K562 (cell line): ENCODE measurements around the gene RHBG. TPM values are rescaled to one million over a fixed set of nuclear protein-coding genes. Genes with fewer than 3 reads are reported as not detected.
A peak's percentile ranks its signal among the peaks of the same experiment; 100 is the strongest.

ENCODE experiments used
- BRCA1 ChIP-seq, 2 experiments: fragments of 450-650 bp in 1 of 2; sonication (generic) in 1 of 2; formaldehyde crosslinking in 1 of 2; IDR thresholded peaks; 2 replicates each; pipeline versions ENCODE4 v1.5.0 to v1.6.1; 2017 to 2020; ENCODE audit warnings: mild to moderate bottlenecking in 1 of 2, missing genetic modification reagents in 1 of 2
- CEBPG ChIP-seq, 3 experiments: fragments of 200-800 bp in 1 of 3; sonication (Bioruptor generic) in 1 of 3; sonication (generic) in 1 of 3; formaldehyde crosslinking in 1 of 3; IDR thresholded peaks in 2 of 3; conservative IDR thresholded peaks in 1 of 3; 2 replicates each; pipeline versions ENCODE4 v1.6.1 to v1.8.0; 2016 to 2022; ENCODE audit warnings: missing compliant biosample characterization in 2 of 3, missing genetic modification characterization in 2 of 3, mild to moderate bottlenecking in 1 of 3, missing genetic modification reagents in 1 of 3
- DACH1 ChIP-seq: fragments of 450-650 bp; IDR thresholded peaks from 2 replicates; pipeline ENCODE4 v1.6.1; 2018; ENCODE audit not compliant: partially characterized antibody
- DMBX1 ChIP-seq: fragments of 250-450 bp; sonication (Bioruptor Pico); IDR thresholded peaks from 2 replicates; pipeline ENCODE4 v1.8.0; 2022; ENCODE audit warnings: inconsistent platforms, mild to moderate bottlenecking, moderate library complexity, borderline replicate concordance
- HMG20A ChIP-seq: fragments of 450-650 bp; formaldehyde crosslinking; conservative IDR thresholded peaks from 2 replicates; pipeline ENCODE4 v1.4.0; 2020; ENCODE audit warnings: mild to moderate bottlenecking, mixed read lengths
- MEIS2 ChIP-seq: fragments of 450-650 bp; IDR thresholded peaks from 2 replicates; pipeline ENCODE4 v1.6.1; 2014; ENCODE audit warnings: mild to moderate bottlenecking; ENCODE audit not compliant: partially characterized antibody
- NCOA1 ChIP-seq: fragments of 450-650 bp; IDR thresholded peaks from 2 replicates; pipeline ENCODE4 v1.6.1; 2016; ENCODE audit warnings: low read depth
- SAP30 ChIP-seq: fragments of 200-600 bp; sonication (generic); IDR thresholded peaks from 2 replicates; pipeline ENCODE4 v1.6.1; 2012; ENCODE audit warnings: borderline replicate concordance, low read depth, mild to moderate bottlenecking, moderate library complexity, low read length, control low read depth, inconsistent platforms; ENCODE audit not compliant: insufficient read depth, poor library complexity, severe bottlenecking
- SIX5 ChIP-seq, 2 experiments: IDR thresholded peaks; 2 replicates each; pipeline ENCODE4 v1.6.1; 2011; ENCODE audit warnings: low read length in 2 of 2, borderline replicate concordance in 1 of 2, low read depth in 1 of 2, mild to moderate bottlenecking in 1 of 2, moderate library complexity in 1 of 2; ENCODE audit not compliant: insufficient read depth in 1 of 2
- TRIM25 ChIP-seq: fragments of 450-650 bp; IDR thresholded peaks from 2 replicates; pipeline ENCODE4 v1.7.0; 2016; ENCODE audit warnings: borderline replicate concordance
- ZC3H4 ChIP-seq: sonication (generic); formaldehyde crosslinking; IDR thresholded peaks from 2 replicates; pipeline ENCODE4 v1.9.0; 2021; ENCODE audit warnings: missing genetic modification reagents, borderline replicate concordance
- ZNF184 ChIP-seq: sonication (generic); formaldehyde crosslinking; IDR thresholded peaks from 2 replicates; pipeline ENCODE4 v1.5.0; 2020; ENCODE audit warnings: missing genetic modification reagents
- ZNF766 ChIP-seq: fragments of 200-800 bp; sonication (Bioruptor generic); conservative IDR thresholded peaks from 2 replicates; pipeline ENCODE4 v1.6.1; 2016; ENCODE audit warnings: missing genetic modification characterization, missing compliant biosample characterization
- polyA plus RNA-seq, 8 experiments: library from polyadenylated mRNA; depleted of rRNA in 4 of 8; stranded (reverse) in 5 of 8; unstranded in 3 of 8; fragments of >200 nt; fragmentation: Nextera tagmentation in 2 of 8; fragmentation: Illumina TruSeq in 1 of 8; extraction: Ambion mirVana in 2 of 8; extraction: Trizol in 1 of 8; gene quantifications; 2 replicates each; pipeline versions ENCODE4 v1.2.1 to v1.2.3, GENCODE V29; 2011 to 2014; ENCODE audit warnings: inconsistent platforms in 1 of 8, missing spikeins in 1 of 8
- total RNA-seq, 7 experiments: library from RNA; depleted of rRNA in 6 of 7; stranded (reverse); fragments of >200 nt in 6 of 7; fragmentation: Illumina TruSeq in 2 of 7; extraction: Trizol in 2 of 7; gene quantifications; 2 replicates each; pipeline versions ENCODE4 v1.2.1 to v1.2.3, GENCODE V29; 2011 to 2021; ENCODE audit warnings: low replicate concordance in 1 of 7

RHBG gene
- total and polyA plus RNA-seq, 9 of the 15 experiments (the other 6 are each of a cell fraction or from before 2014, with no cell fraction given) = not detected

DNA sequence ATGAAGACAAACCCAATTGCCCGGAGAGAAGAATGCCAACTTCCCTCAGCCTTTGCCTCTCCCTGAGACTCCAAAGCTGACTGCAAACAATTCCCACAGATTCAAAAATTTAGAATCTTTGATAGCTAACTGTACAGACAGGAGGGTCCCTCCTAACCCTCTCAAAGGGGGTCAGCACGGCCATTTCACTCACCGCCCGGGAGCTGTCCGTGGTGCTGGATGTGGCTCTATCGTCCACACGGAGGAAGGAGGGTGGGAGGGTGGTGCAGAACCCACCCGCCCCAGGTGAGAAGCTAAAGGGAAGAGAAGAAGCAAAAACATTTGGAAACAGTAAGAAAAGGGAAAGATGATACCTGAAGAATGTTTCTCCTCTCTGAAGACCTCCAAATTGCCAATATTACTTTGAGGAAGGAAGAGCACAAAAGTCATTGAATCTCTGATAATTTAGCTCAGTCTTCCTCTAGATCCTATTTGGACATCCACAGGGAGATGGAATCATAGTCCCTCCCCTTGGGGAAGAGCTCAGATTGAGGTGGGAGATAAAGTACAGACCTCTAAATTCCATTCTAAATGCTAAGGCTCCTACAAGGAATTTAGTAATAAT lies 45.6 kb downstream of the RHBG start (continued):
- 0 out of 2 replicates have a peak, but pooled peaks have one; percentile 31 for TF ChIP-seq ZNF766 (CRISPR knock-in tag)
- no peak for TF ChIP-seq DACH1
- no peak for TF ChIP-seq SIX5 (IDR thresholded peaks at IDR 0.05; ENCODE audit: borderline replicate concordance in 1 of 2, insufficient read depth in 1 of 2, low read depth in 1 of 2, low read length in 2 of 2)
- no peak for TF ChIP-seq BRCA1 (IDR thresholded peaks at IDR 0.05)
- no peak for TF ChIP-seq BRCA1 (CRISPR knock-in tag; IDR thresholded peaks at IDR 0.05)
- TF ChIP-seq ZNF184 = no peak
- TF ChIP-seq TRIM25 = no peak
- TF ChIP-seq ZC3H4 (CRISPR knock-in tag) = no peak
- TF ChIP-seq SAP30 = no peak
- TF ChIP-seq DMBX1 = peak; percentile 31; the same call in 1 of the 2 replicates
- TF ChIP-seq CEBPG (CRISPR knock-in tag; IDR thresholded peaks at IDR 0.05) = no peak
- no peak for TF ChIP-seq CEBPG (tag; conservative IDR thresholded peaks at IDR 0.05 in 1 of 2, IDR thresholded peaks at IDR 0.05 in 1 of 2)
- no peak for TF ChIP-seq HMG20A (CRISPR knock-in tag)
- TF ChIP-seq NCOA1 = no peak
- peak; percentile 65 for TF ChIP-seq MEIS2
